Activated naive CD8-positive, alpha-beta T cell treated with anti-CD3 and anti-CD28 coated beads, Interleukin-2, amount 50 U/mL, for 24 hours (primary cell): ENCODE measurements around the gene POLR1H.

Experiments used
- ATAC-seq: fragments of 150-1000 bp; cut with Tn5 transposase; one replicate; pipeline ENCODE4 v1.10.0; 2021
- DNase-seq: peaks from one replicate; pipeline ENCODE4 v3.0.0; 2021
- H3K27ac Mint-ChIP-seq: one replicate; pipeline ENCODE4 v1.8.0; 2021; ENCODE audit warnings: mild to moderate bottlenecking, mixed read lengths
- H3K27me3 Mint-ChIP-seq: one replicate; pipeline ENCODE4 v1.8.0; 2021; ENCODE audit warnings: mixed read lengths
- H3K36me3 Mint-ChIP-seq: one replicate; pipeline ENCODE4 v1.8.0; 2021; ENCODE audit warnings: low read depth, mixed read lengths
- H3K4me1 Mint-ChIP-seq: one replicate; pipeline ENCODE4 v1.8.0; 2021; ENCODE audit warnings: mixed read lengths
- H3K4me3 Mint-ChIP-seq: one replicate; pipeline ENCODE4 v1.8.0; 2021; ENCODE audit warnings: mild to moderate bottlenecking, moderate library complexity, mixed read lengths
- H3K9me3 Mint-ChIP-seq: one replicate; pipeline ENCODE4 v1.8.0; 2021; ENCODE audit warnings: mixed read lengths

Gene POLR1H

GRCh38 chr6:30042914-30043313 lies 18.2 kb upstream of the POLR1H start:
- H3K4me1 Mint-ChIP-seq, result peaks cover 21% of the 10 kb centered on the region
- no peaks in the 10 kb centered on the region for H3K9me3 Mint-ChIP-seq
- no peaks in the 10 kb centered on the region for H3K27me3 Mint-ChIP-seq
- no peaks in the 10 kb centered on the region for H3K36me3 Mint-ChIP-seq
- no peak overlapping the region for H3K27ac Mint-ChIP-seq
- peak; percentile 61 for ATAC-seq
- no peak for DNase-seq
- no peak overlapping the region for H3K4me3 Mint-ChIP-seq

DNA sequence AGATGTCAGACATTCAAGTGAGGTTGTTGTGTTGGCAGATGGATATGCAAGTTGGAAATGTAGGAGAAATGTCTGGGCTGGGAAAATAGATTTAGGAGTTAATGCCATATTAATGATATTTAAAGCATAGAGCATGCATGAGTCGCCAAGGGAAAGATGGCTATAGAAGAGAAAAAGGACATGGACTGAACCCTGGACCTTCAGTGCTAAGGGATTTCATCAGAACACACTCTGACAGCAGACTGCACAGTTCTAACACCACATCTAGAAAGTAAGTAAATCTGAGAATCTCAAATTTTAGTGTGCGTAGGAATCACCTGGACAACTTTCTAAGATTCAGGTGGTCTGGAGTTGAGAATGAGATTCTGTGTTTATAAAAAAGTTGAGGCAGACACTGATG lies 17.3 kb upstream of the POLR1H start:
- Mint-ChIP-seq H3K4me1 (peaks cover 21% of the 10 kb centered on the region), H3K27me3 (no peaks in the 10 kb centered on the region), H3K9me3 (no peaks in the 10 kb centered on the region), H3K27ac (no peak overlapping the region), H3K36me3 (no peaks in the 10 kb centered on the region), H3K4me3 (no peak overlapping the region)
- DNase-seq, result no peak
- ATAC-seq, result no peak

- Mint-ChIP-seq H3K9me3 (no peaks in the 10 kb centered on the region), H3K27me3 (no peaks in the 10 kb centered on the region), H3K36me3 (no peaks in the 10 kb centered on the region), H3K27ac (no peak overlapping the region), H3K4me3 (no peak overlapping the region), H3K4me1 (peaks cover 21% of the 10 kb centered on the region)
- DNase-seq (no peak), ATAC-seq (no peak)
These were observed 16.4 kb upstream of the POLR1H start for GRCh38 chr6:30044630-30045029.

DNA sequence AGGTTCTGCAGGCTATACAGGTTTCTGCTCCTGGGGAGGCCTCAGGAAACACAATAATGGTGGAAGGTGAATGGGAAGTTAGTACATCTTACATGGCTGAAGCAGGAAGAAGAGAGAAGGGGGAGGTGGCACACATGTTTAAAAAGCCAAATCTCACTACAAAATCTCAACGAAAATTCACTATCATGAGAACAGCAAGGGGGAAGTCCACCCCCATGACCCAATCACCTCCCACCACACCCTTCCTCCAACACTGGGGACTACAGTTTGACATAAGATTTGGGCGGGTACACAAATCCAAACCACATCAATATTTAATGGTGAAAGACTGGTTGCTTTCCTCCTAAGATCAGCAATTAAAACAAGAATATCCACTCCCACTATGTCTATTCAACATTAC lies 13.8 kb upstream of the POLR1H start:
- ATAC-seq, result no peak
- no peak for DNase-seq
- no peak overlapping the region for H3K27ac Mint-ChIP-seq
- H3K27me3 Mint-ChIP-seq, result no peaks in the 10 kb centered on the region
- no peaks in the 10 kb centered on the region for H3K9me3 Mint-ChIP-seq
- no peaks in the 10 kb centered on the region for H3K36me3 Mint-ChIP-seq
- H3K4me1 Mint-ChIP-seq, result peaks cover 21% of the 10 kb centered on the region
- H3K4me3 Mint-ChIP-seq, result no peak overlapping the region

DNA sequence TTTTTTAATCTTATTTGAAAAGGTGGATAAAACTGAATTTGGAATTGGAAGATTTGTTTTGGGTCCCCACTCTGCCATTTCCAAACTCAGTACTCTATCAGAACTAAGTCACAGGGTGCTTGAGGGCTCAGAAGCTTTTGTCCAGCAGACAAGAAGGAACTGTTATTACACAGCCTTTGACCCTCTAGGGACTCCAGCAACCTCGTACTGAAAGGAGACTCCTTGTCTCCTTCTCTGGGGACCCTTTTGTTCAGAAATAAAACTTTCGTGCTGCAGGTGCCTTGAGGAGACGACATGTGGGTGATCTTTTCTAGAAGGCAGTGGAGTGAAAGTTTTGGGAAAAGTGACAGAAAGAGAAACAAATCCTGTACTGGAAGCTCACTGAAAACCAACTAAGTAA lies 7.4 kb upstream of the POLR1H start:
- Mint-ChIP-seq H3K4me3 (no peak overlapping the region), H3K4me1 (no peaks in the 10 kb centered on the region), H3K36me3 (peaks cover 6% of the 10 kb centered on the region), H3K9me3 (no peaks in the 10 kb centered on the region), H3K27ac (no peak overlapping the region), H3K27me3 (no peaks in the 10 kb centered on the region)
- ATAC-seq (no peak), DNase-seq (no peak)

DNA sequence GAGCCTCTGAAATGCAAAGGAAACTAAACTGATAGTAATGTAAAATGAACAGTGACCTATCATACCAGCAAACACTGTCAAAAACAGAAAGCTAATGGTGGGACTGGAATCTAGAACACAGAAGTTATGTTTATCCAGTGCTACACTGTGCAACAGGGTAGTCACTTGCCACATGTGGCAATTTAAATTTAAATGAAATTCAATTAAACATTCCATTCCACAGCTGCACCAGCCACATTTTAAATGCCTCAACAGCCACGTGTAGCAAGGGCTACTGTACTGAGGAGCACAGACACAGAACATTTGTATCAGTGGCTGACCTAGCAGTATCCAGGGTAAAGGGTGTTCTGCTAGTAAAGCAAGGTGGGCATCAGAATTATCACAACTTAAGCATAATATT lies 5.6 kb upstream of the POLR1H start:
- Mint-ChIP-seq H3K4me3 (no peak overlapping the region), H3K9me3 (no peaks in the 10 kb centered on the region), H3K4me1 (peaks cover 12% of the 10 kb centered on the region), H3K27me3 (no peaks in the 10 kb centered on the region), H3K36me3 (peaks cover 6% of the 10 kb centered on the region), H3K27ac (no peak overlapping the region)
- ATAC-seq, result no peak
- no peak for DNase-seq

DNA sequence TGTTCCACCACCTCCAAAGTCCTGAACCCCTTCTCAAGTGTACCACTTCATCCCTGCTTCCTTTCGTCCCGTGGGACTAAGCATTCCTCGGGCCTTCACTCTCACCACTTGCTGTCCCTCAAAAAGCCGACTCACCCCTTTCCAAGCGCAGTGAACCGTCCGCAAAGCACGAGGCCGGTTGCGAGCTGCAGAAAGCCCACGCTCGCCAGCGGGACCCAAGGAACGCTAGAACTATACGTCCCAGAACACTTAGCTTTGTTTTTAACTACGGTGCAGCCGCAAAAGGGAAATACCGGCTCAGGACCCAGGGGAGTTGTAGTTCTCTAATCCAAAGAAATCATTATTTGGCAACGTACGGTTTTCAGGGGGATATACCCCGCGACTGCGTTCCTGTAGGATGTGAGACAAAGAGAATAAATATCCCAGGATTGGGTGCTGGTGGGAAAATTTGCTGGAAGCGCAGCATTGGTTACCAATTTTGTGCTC lies 416 bp upstream of the POLR1H start:
- Mint-ChIP-seq H3K9me3 (peaks cover 7% of the 10 kb centered on the region), H3K4me1 (peaks cover 36% of the 10 kb centered on the region), H3K4me3 (peak overlapping the region; percentile 98), H3K36me3 (peaks cover 38% of the 10 kb centered on the region), H3K27ac (peak overlapping the region; percentile 93), H3K27me3 (no peaks in the 10 kb centered on the region)
- ATAC-seq (no peak), DNase-seq (peak; percentile 44)

DNA sequence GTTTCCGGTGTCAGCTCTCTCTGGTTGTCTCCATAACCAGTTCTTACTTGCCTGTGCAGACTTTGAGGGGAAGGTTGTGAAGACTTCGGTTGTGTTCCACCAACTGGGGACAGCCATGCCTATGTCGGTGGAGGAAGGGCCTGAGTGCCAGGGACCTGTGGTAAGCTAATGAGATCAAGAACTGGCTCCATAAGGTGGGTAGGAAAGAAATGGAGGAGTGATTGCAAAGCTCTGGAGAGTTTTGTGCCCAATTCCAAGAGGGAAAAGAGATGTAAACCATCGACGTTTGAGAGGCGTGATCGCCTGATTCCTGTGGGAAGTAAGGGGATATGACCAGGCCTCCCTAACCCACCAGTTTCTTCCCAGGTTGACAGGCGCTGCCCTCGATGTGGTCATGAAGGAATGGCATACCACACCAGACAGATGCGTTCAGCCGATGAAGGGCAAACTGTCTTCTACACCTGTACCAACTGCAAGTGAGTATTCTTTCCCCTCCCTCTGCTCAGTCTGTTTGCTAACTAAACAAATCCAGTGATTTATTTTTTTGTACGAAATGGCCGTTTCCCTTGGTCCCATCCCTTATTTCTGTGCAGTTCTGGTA lies 893 bp downstream of the POLR1H start:
- Mint-ChIP-seq H3K27ac (peak overlapping the region; percentile 93), H3K36me3 (peaks cover 38% of the 10 kb centered on the region), H3K9me3 (peaks cover 7% of the 10 kb centered on the region), H3K4me3 (peak overlapping the region; percentile 98), H3K27me3 (no peaks in the 10 kb centered on the region), H3K4me1 (peaks cover 47% of the 10 kb centered on the region)
- no peak for DNase-seq
- peak; percentile 30 for ATAC-seq

- H3K9me3 Mint-ChIP-seq, result peaks cover 7% of the 10 kb centered on the region
- peaks cover 37% of the 10 kb centered on the region for H3K36me3 Mint-ChIP-seq
- DNase-seq (no peak), ATAC-seq (no peak)
- H3K27ac Mint-ChIP-seq, result peak overlapping the region; percentile 93
- H3K4me1 Mint-ChIP-seq, result peaks cover 52% of the 10 kb centered on the region
- peak overlapping the region; percentile 98 for H3K4me3 Mint-ChIP-seq
- no peaks in the 10 kb centered on the region for H3K27me3 Mint-ChIP-seq
These were observed 1.6 kb downstream of the POLR1H start for GRCh38 chr6:30062471-30063178.

DNA sequence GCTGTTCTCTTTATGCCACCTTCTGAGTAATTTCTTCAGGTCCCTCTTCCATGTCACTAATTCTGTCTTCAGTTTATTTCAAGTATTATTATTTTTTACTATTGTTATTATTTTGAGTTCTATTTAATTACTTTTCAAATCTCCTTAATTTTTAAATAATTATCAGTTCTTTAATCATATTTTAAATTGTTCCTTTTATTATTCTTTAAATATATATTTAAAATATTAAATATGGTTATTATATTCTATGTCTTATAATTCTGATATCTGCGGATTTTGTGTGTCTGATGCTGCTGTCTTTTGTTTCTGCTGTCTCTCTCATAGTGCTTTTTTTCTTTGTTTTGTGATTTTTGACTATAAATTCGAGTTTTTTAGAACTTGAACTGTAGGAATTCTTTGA lies 2.2 kb downstream of the POLR1H start:
- Mint-ChIP-seq H3K4me1 (peaks cover 59% of the 10 kb centered on the region), H3K9me3 (peaks cover 7% of the 10 kb centered on the region), H3K4me3 (peak overlapping the region; percentile 98), H3K27me3 (no peaks in the 10 kb centered on the region), H3K36me3 (peaks cover 38% of the 10 kb centered on the region), H3K27ac (peak overlapping the region; percentile 84)
- ATAC-seq (no peak), DNase-seq (no peak)

GRCh38 chr6:30066082-30066481 lies 5.0 kb downstream of the POLR1H start:
- ATAC-seq, result no peak
- Mint-ChIP-seq H3K27ac (peak overlapping the region; percentile 94), H3K36me3 (peaks cover 58% of the 10 kb centered on the region), H3K9me3 (peaks cover 7% of the 10 kb centered on the region), H3K4me1 (peaks cover 55% of the 10 kb centered on the region), H3K27me3 (peaks cover 9% of the 10 kb centered on the region), H3K4me3 (peak overlapping the region; percentile 95)
- no peak for DNase-seq

GRCh38 chr6:30066577-30067459 lies 5.8 kb downstream of the POLR1H start, which contains the start of gene PPP1R11:
TSS of gene PPP1R11 (plus strand) at chr6:30067198. CDS start at chr6:30067411, 213 bp downstream.
- peaks cover 13% of the 10 kb centered on the region for H3K27me3 Mint-ChIP-seq
- H3K36me3 Mint-ChIP-seq, result peaks cover 52% of the 10 kb centered on the region
- H3K4me1 Mint-ChIP-seq, result peaks cover 54% of the 10 kb centered on the region

GRCh38 chr6:30067460-30068139 lies 6.5 kb downstream of the POLR1H start:
- H3K4me3 Mint-ChIP-seq, result peak overlapping the region; percentile 95
- peaks cover 21% of the 10 kb centered on the region for H3K27me3 Mint-ChIP-seq
- H3K36me3 Mint-ChIP-seq, result peaks cover 47% of the 10 kb centered on the region
- peaks cover 7% of the 10 kb centered on the region for H3K9me3 Mint-ChIP-seq
- H3K27ac Mint-ChIP-seq, result peak overlapping the region; percentile 94
- peaks cover 51% of the 10 kb centered on the region for H3K4me1 Mint-ChIP-seq
- ATAC-seq (no peak), DNase-seq (no peak)

More at GRCh38 chr6:30066577-30067459, 5.8 kb downstream of the POLR1H start, which contains the start of gene PPP1R11:
- Mint-ChIP-seq H3K9me3 (peaks cover 7% of the 10 kb centered on the region), H3K4me3 (peak within 1 kb of the TSS; percentile 95), H3K27ac (peak within 1 kb of the TSS; percentile 94)
- DNase-seq, result peak; percentile 98
- ATAC-seq, result peak; percentile 99
